CD14-positive monocyte (primary cell): ENCODE data around the gene SPATA25. TPM values are rescaled to one million over a fixed set of nuclear protein-coding genes. Genes with fewer than 3 reads are reported as not detected.

ENCODE experiments used
- DNase-seq, 3 donors: peaks; one replicate each; pipeline ENCODE4 v3.0.0-alpha.2; 2011 to 2022
- H2AFZ ChIP-seq: 2 replicates; pipeline ENCODE4 v1.6.0; 2012; ENCODE audit warnings: mild to moderate bottlenecking, low read depth, low read length, inconsistent platforms; ENCODE audit not compliant: insufficient read depth, poor library complexity, severe bottlenecking
- H3K27ac ChIP-seq, 2 donors: 1 replicate in 1 of 2; 2 replicates in 1 of 2; pipeline ENCODE4 v1.5.1; 2012 to 2013; ENCODE audit warnings: low read length in 2 of 2, control low read depth in 1 of 2, inconsistent platforms in 1 of 2, low read depth in 1 of 2, mild to moderate bottlenecking in 1 of 2
- H3K27me3 ChIP-seq, 2 donors: one replicate each; pipeline versions ENCODE4 v1.6.0 to v1.6.1; 2011 to 2013; ENCODE audit warnings: low read length in 2 of 2; ENCODE audit not compliant: control insufficient read depth in 2 of 2, insufficient read depth in 2 of 2
- H3K36me3 ChIP-seq, 2 donors: replicated peaks in 1 of 2; 1 replicate in 1 of 2; 2 replicates in 1 of 2; pipeline versions ENCODE4 v1.5.1 to v1.6.1; 2012 to 2013; ENCODE audit warnings: low read length in 2 of 2, control low read depth in 1 of 2, inconsistent platforms in 1 of 2, mild to moderate bottlenecking in 1 of 2; ENCODE audit not compliant: insufficient read depth in 2 of 2, control insufficient read depth in 1 of 2
- H3K4me1 ChIP-seq, 2 donors: 1 replicate in 1 of 2; 2 replicates in 1 of 2; pipeline versions ENCODE4 v1.5.1 to v1.6.1; 2012 to 2013; ENCODE audit warnings: low read length in 2 of 2, control low read depth in 1 of 2, inconsistent platforms in 1 of 2, mild to moderate bottlenecking in 1 of 2, moderate library complexity in 1 of 2; ENCODE audit not compliant: insufficient read depth in 2 of 2, control insufficient read depth in 1 of 2
- H3K4me2 ChIP-seq: replicated peaks from 2 replicates; pipeline ENCODE3; 2012; ENCODE audit warnings: low read length, moderate library complexity, mild to moderate bottlenecking; ENCODE audit not compliant: poor library complexity, severe bottlenecking; ENCODE audit errors: extremely low read depth
- H3K4me3 ChIP-seq, 3 experiments: fragments of 200-600 bp in 1 of 3; sonication (generic) in 1 of 3; replicated peaks in 1 of 3; 1 replicate in 2 of 3; 2 replicates in 1 of 3; pipeline ENCODE4 v1.5.1; 2011 to 2013; ENCODE audit warnings: low read length in 3 of 3, mild to moderate bottlenecking in 3 of 3, control low read depth in 2 of 3, low read depth in 2 of 3, inconsistent platforms in 1 of 3, moderate library complexity in 1 of 3
- H3K79me2 ChIP-seq: 2 replicates; pipeline ENCODE4 v1.6.0; 2012; ENCODE audit warnings: mild to moderate bottlenecking, control low read depth, inconsistent platforms, low read length, moderate library complexity; ENCODE audit not compliant: insufficient read depth
- H3K9ac ChIP-seq: 2 replicates; pipeline ENCODE4 v1.6.0; 2017; ENCODE audit warnings: low read length, mild to moderate bottlenecking; ENCODE audit not compliant: insufficient read depth, poor library complexity, severe bottlenecking
- H3K9me3 ChIP-seq, 2 donors: replicated peaks in 1 of 2; 1 replicate in 1 of 2; 2 replicates in 1 of 2; pipeline versions ENCODE4 v1.5.1 to v1.6.1; 2012 to 2013; ENCODE audit warnings: low read length in 2 of 2, control low read depth in 1 of 2; ENCODE audit not compliant: control insufficient read depth in 1 of 2, insufficient read depth in 1 of 2
- H4K20me1 ChIP-seq: 2 replicates; pipeline ENCODE4 v1.6.0; 2012; ENCODE audit warnings: mild to moderate bottlenecking, low read length, control low read depth, moderate library complexity; ENCODE audit not compliant: insufficient read depth
- H3K27ac Mint-ChIP-seq, 7 donors: one replicate each; pipeline ENCODE4 v1.8.0; 2020; ENCODE audit warnings: mild to moderate bottlenecking in 7 of 7, mixed read lengths in 7 of 7, moderate library complexity in 6 of 7, inconsistent platforms in 2 of 7
- H3K27me3 Mint-ChIP-seq, 3 donors: one replicate each; pipeline ENCODE4 v1.8.0; 2021 to 2022; ENCODE audit warnings: low read depth in 3 of 3, mild to moderate bottlenecking in 3 of 3, mixed read lengths in 3 of 3, moderate library complexity in 3 of 3, inconsistent platforms in 1 of 3
- H3K36me3 Mint-ChIP-seq, 2 donors: one replicate each; pipeline ENCODE4 v1.8.0; 2020; ENCODE audit warnings: mixed read lengths in 2 of 2, inconsistent platforms in 1 of 2, mild to moderate bottlenecking in 1 of 2
- H3K4me1 Mint-ChIP-seq: one replicate; pipeline ENCODE4 v1.8.0; 2020; ENCODE audit warnings: mild to moderate bottlenecking, mixed read lengths
- H3K4me3 Mint-ChIP-seq, 2 donors: one replicate each; pipeline ENCODE4 v1.8.0; 2020; ENCODE audit warnings: mild to moderate bottlenecking in 2 of 2, mixed read lengths in 2 of 2, moderate library complexity in 1 of 2
- H3K9me3 Mint-ChIP-seq, 7 donors: one replicate each; pipeline ENCODE4 v1.8.0; 2020 to 2022; ENCODE audit warnings: mixed read lengths in 7 of 7, mild to moderate bottlenecking in 6 of 7, moderate library complexity in 6 of 7, inconsistent platforms in 2 of 7
- WGBS: methylation state at CpG from one replicate; pipeline ENCODE4 v1.1.5; 2013; ENCODE audit warnings: missing lambda C conversion rate; ENCODE audit not compliant: insufficient coverage; 5-methylcytosine and 5-hydroxymethylcytosine counted together
- intact Hi-C, 2 donors: fragments of 100-400 bp; cut with micrococcal nuclease; formaldehyde crosslinking; loops; one replicate each; pipeline versions ENCODE4 v1.15.0 to v1.15.1; 2023
- polyA plus RNA-seq, 3 donors: library from polyadenylated mRNA; depleted of rRNA in 1 of 3; unstranded in 2 of 3; stranded (reverse) in 1 of 3; fragments of 300-500 nt in 2 of 3; fragments of >200 nt in 1 of 3; fragmentation: Illumina TruSeq in 2 of 3; gene quantifications; 1 replicate in 2 of 3; 2 replicates in 1 of 3; pipeline ENCODE4 v1.2.3, GENCODE V29; 2012 to 2021
- TF ChIP-seq, protein P1 (sequence below): fragments of 200-600 bp; IDR thresholded peaks from one replicate; pipeline ENCODE4 v1.8.0; 2022; ENCODE audit warnings: antibody characterized with exemption, mild to moderate bottlenecking

The SPATA25 gene
- polyA plus RNA-seq, 3 donors, result 0.76 TPM; not detected in 2

- peak; percentile 97 to 98 (median 97) for DNase-seq
- H3K27me3 ChIP-seq, result no peaks in the 10 kb centered on the region
- TF ChIP-seq, protein P1, sequence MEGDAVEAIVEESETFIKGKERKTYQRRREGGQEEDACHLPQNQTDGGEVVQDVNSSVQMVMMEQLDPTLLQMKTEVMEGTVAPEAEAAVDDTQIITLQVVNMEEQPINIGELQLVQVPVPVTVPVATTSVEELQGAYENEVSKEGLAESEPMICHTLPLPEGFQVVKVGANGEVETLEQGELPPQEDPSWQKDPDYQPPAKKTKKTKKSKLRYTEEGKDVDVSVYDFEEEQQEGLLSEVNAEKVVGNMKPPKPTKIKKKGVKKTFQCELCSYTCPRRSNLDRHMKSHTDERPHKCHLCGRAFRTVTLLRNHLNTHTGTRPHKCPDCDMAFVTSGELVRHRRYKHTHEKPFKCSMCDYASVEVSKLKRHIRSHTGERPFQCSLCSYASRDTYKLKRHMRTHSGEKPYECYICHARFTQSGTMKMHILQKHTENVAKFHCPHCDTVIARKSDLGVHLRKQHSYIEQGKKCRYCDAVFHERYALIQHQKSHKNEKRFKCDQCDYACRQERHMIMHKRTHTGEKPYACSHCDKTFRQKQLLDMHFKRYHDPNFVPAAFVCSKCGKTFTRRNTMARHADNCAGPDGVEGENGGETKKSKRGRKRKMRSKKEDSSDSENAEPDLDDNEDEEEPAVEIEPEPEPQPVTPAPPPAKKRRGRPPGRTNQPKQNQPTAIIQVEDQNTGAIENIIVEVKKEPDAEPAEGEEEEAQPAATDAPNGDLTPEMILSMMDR, result no peak
- peak within 1 kb of the TSS; percentile 99 for H3K9ac ChIP-seq
- H3K79me2 ChIP-seq, result peaks cover 57% of the 10 kb centered on the region
- H3K4me2 ChIP-seq, result peak within 1 kb of the TSS; percentile 96
- peaks cover 15% of the 10 kb centered on the region for H3K4me1 Mint-ChIP-seq
- H3K27ac Mint-ChIP-seq, result peak within 1 kb of the TSS; percentile 96 to 99 (median 97)
- H3K4me3 Mint-ChIP-seq, result peak within 1 kb of the TSS; percentile 96 to 99
- intact Hi-C loops, result loop anchor here (1.0 to 10.0 kb wide), 8 partner anchors 24 to 130 kb away; partner anchors contain the start of genes ZNF335 (in 2 of the 2), CTSA (in 1 of the 2), NEURL2 (in 1 of the 2) and SPATA25 (in 1 of the 2)
- peaks cover 36% of the 10 kb centered on the region for H4K20me1 ChIP-seq
- H3K27me3 Mint-ChIP-seq, result no peaks in the 10 kb centered on the region
- H2AFZ ChIP-seq, result peak within 1 kb of the TSS; percentile 94
- peaks cover 28 to 31% of the 10 kb centered on the region in 2 donors for H3K36me3 ChIP-seq
- peaks cover 16 to 21% of the 10 kb centered on the region in 2 donors for H3K4me1 ChIP-seq
- H3K9me3 ChIP-seq, result no peaks in the 10 kb centered on the region
- H3K9me3 Mint-ChIP-seq, result peaks cover 0 to 2% (median 0%) of the 10 kb centered on the region in 7 donors
- H3K36me3 Mint-ChIP-seq, result peaks cover 27 to 41% of the 10 kb centered on the region in 2 donors
- peak within 1 kb of the TSS; percentile 98 to 100 (median 98) for H3K4me3 ChIP-seq
- WGBS, result under 1% methylated on average over 62 of the region's 102 CpGs
- H3K27ac ChIP-seq, result peak within 1 kb of the TSS; percentile 95
These were observed 47.4 kb upstream of the SPATA25 start, which contains the start of gene PCIF1 for GRCh38 chr20:45934586-45935415. Gene PCIF1 (plus strand): TSS chr20:45934683. CDS start chr20:45939000, 4,317 bp downstream.

GRCh38 chr20:45934046-45934585 lies 46.7 kb upstream of the SPATA25 start:
- H3K4me3 Mint-ChIP-seq, result peak overlapping the region; percentile 96 to 99
- peak; percentile 34 to 49 (median 37) for DNase-seq
- Histone ChIP-seq H3K27me3 (no peaks in the 10 kb centered on the region), H3K79me2 (peaks cover 57% of the 10 kb centered on the region), H3K4me3 (peak overlapping the region; percentile 82 to 100 (median 98)), H3K9me3 (no peaks in the 10 kb centered on the region), H3K36me3 (peaks cover 21 to 24% of the 10 kb centered on the region in 2 donors), H3K27ac (peak overlapping the region; percentile 95), H4K20me1 (peaks cover 36% of the 10 kb centered on the region), H3K9ac (peak overlapping the region; percentile 99), H3K4me1 (peaks cover 16 to 21% of the 10 kb centered on the region in 2 donors), H2AFZ (peak overlapping the region; percentile 94), H3K4me2 (peak overlapping the region; percentile 96)
- WGBS, result under 1% methylated on average over 31 of the region's 34 CpGs
- no peaks in the 10 kb centered on the region for H3K27me3 Mint-ChIP-seq
- peaks cover 0 to 2% (median 0%) of the 10 kb centered on the region in 7 donors for H3K9me3 Mint-ChIP-seq
- TF ChIP-seq, protein P1, result no peak
- H3K36me3 Mint-ChIP-seq, result peaks cover 20 to 34% of the 10 kb centered on the region in 2 donors
- intact Hi-C loops, result loop anchor here (1.0 to 10.0 kb wide), 8 partner anchors 23 to 129 kb away; partner anchors contain the start of genes ZNF335 (in 2 of the 2), CTSA (in 1 of the 2), NEURL2 (in 1 of the 2) and SPATA25 (in 1 of the 2)
- H3K27ac Mint-ChIP-seq, result peak overlapping the region; percentile 96 to 99 (median 96)
- H3K4me1 Mint-ChIP-seq, result peaks cover 15% of the 10 kb centered on the region
